LNCAP (cell line): ENCODE results near the gene TTC24.

Experiments used
- TF ChIP-seq, protein P1 (sequence below): fragments of 450-650 bp; IDR thresholded peaks from 2 replicates; pipeline ENCODE4 v1.5.1; 2017; ENCODE audit warnings: mild to moderate bottlenecking

The TTC24 gene

DNA sequence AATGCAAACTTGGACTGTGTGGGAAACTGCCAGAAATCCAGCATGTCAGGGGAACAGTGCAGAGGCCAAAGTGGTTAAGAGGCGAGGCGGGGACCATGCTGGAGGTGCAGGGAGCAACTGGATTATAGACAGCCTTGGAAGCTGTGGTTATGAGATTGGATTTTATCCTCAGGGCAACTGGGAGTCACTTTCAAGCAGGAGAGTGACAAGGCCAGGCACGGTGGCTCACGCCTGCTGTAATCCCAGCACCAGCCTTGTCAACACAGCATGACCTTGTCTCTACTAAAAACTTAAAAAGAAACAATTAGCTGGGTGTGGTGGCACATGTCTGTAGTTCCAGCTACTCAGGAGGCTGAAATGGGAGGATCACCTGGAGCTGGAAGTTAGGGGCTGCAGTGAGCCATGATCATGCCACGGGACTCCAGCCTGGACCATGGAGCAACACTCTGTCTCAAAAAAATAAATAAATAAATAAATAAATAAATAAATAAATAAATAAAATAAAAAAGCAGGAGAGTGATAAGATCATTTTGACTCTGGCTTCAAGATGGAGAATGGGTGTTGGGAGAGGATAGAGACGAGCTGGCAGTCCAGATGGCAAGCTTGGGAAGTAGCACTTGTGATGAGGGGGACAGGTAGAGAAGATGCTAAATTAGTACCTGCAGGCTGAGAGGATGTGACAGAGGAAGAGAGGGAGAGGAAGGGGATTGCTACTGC, 43.2 kb downstream of the TTC24 start:
- TF ChIP-seq, protein P1, sequence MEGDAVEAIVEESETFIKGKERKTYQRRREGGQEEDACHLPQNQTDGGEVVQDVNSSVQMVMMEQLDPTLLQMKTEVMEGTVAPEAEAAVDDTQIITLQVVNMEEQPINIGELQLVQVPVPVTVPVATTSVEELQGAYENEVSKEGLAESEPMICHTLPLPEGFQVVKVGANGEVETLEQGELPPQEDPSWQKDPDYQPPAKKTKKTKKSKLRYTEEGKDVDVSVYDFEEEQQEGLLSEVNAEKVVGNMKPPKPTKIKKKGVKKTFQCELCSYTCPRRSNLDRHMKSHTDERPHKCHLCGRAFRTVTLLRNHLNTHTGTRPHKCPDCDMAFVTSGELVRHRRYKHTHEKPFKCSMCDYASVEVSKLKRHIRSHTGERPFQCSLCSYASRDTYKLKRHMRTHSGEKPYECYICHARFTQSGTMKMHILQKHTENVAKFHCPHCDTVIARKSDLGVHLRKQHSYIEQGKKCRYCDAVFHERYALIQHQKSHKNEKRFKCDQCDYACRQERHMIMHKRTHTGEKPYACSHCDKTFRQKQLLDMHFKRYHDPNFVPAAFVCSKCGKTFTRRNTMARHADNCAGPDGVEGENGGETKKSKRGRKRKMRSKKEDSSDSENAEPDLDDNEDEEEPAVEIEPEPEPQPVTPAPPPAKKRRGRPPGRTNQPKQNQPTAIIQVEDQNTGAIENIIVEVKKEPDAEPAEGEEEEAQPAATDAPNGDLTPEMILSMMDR, result no peak

DNA sequence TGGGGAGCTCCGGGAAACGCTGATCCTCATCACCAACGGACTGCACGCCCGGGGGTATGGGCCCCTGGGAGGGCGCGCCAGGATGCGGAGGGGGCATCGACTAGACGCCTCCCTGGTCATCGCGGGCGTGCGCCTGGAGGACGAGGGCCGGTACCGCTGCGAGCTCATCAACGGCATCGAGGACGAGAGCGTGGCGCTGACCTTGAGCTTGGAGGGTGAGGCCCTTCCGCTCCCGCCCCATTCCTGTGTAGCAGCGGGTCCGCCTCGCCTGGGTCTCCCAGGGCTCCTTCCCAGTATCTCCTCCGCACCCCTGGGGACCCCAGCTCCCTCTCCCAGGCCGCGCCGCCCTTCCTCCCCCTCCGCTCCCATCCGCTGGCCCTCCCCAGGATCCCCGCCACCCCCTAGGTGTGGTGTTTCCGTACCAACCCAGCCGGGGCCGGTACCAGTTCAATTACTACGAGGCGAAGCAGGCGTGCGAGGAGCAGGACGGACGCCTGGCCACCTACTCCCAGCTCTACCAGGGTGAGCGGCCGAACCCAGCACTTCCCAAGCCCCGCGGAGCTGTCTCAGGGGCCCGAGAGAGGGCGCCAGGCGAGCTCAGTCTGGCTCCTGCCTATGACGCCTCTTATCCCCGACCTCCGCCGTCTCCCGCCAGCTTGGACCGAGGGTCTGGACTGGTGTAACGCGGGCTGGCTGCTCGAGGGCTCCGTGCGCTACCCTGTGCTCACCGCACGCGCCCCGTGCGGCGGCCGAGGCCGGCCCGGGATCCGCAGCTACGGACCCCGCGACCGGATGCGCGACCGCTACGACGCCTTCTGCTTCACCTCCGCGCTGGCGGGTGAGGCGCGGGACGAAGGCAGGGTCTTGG, 44.7 kb downstream of the TTC24 start:
- TF ChIP-seq, protein P1, result peak; percentile 44

DNA sequence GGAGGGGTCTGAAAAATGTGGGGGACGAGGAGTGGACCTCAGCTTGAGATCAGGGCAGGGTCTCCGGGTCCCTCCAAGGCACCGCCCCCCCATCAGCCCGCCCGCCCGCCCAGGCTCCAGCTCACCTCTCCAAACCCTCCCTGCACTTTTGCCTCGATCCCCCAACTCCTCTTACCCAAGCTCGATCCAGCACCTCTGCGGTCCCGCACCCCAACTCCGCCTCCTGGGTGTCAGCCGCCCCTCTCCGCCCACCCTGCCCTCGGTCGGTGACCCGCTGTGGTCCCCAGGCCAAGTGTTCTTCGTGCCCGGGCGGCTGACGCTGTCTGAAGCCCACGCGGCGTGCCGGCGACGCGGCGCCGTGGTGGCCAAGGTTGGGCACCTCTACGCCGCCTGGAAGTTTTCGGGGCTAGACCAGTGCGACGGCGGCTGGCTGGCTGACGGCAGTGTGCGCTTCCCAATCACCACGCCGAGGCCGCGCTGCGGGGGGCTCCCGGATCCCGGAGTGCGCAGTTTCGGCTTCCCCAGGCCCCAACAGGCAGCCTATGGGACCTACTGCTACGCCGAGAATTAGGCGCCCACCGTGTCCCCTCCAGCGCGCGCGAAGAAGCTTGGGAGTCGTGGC, 45.4 kb downstream of the TTC24 start:
- TF ChIP-seq, protein P1, result no peak

DNA sequence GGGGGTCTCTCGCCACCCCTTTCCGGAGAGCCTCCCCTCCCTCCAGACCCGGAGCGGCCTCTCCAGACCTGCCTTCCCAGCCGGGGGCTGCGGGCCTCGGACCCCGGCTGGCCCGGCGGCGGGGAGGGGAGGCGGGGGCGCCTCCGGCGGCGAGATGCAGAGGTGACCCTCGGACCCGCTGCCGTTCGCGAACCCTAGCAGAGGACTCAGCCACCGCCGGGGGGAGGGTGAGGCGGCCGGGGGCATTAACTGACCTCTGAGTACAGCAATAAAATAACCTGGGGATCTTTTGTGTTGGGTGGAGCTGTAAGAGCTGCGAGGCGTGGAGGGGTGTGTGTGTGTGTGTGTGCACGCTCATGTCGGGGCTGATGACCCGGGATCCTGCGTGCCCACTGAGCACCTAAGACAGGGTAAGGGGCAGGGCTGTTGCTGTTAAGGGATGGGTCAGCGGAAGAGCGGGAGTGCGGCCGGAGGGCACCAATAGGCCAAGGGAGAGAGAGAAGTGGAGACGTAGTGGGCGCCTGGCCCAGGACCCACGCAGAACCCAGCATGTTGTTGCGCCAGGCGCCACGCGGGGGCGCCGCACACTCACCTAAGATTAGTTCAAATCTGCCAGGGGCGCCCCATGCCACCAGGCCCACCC, 46.0 kb downstream of the TTC24 start:
- TF ChIP-seq, protein P1, result peak; percentile 99

DNA sequence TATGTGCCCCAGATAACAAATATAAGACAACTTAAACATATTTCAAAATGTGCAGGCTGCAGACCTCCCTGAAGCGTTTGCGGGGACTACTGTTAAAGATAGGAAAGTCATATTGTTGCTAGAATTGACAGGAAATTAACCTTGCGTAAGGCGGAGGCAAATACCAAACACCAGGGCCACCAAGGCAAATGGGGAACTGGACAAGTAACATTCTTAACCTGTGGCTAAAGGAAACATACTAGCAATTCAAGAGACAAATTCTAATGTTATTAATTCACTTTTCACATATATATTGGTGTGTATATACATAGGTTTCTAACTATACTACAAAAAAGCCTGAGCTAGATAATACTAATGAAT, 46.5 kb downstream of the TTC24 start:
- TF ChIP-seq, protein P1, result peak; percentile 40

DNA sequence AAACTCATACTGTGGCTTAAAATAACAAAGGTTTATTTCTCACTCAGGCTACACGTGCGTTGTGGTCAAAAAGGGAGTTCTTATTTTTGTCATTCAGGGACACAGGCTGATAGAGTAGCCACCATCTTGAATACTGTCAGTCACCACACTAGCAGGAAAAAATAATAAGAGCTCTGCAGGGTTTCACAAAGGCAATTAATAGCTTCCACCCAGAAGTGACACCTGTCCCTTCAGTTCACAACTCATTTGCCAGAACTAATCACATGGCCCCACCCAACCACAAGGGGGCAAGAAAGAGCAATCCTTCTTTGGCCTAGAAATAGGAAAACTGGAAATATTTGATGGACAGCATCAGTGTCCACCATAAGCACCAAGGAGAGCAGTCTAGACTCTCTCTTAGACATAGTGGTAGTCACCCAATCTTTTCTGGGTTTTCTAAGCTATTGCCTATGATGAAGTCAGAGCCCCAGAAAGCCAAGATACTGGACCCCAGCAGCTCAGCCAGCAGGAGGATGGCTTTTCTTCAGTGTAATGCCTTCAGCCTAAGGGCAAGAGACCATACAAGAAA, 47.9 kb downstream of the TTC24 start:
- TF ChIP-seq, protein P1, result peak; percentile 73
